ENCODE measurements around the gene TRPM6. TPM values are rescaled to one million over a fixed set of nuclear protein-coding genes. Genes with fewer than 3 reads are reported as not detected.

Gene TRPM6
- total RNA-seq, 1 experiment from 2014 or later, result 0.57 TPM

DNA sequence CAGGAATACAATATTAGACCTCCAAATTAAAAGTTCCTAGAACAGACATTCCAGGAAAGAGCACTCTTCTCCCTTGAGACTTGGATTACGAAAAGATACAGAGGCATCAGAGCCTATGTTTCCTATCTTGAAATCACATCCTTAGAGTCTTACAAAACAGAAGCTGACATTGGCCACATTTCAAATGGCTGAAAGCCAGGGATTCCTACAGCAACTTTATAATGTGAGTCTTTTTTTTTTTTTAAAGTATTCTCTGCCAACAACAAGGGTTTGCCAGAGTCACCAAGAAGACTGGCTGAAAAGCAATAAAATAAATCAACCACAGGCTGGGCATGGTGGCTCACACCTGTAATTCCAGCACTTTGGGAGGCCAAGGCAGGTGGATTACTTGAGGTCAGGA is 63.1 kb downstream of the TRPM6 start:
- no peaks in the 10 kb centered on the region; a peak in 1 of 7 replicates for H3K36me3 Mint-ChIP-seq (ENCODE audit: insufficient read depth in 1 of 3, low read depth in 3 of 3)
- Histone ChIP-seq H3K14ac (ENCODE audit: insufficient read depth, low read length) (no peak overlapping the region), H3K9me3 (ENCODE audit: control insufficient read depth, low read depth, low read length) (no peaks in the 10 kb centered on the region), H2AFZ (ENCODE audit: low read length) (no peak overlapping the region), H3K79me1 (ENCODE audit: insufficient read depth, low read depth, low read length, poor library complexity, severe bottlenecking) (no peaks in the 10 kb centered on the region), H3K56ac (ENCODE audit: insufficient read length, low read depth, low read length) (no peak overlapping the region), H2BK20ac (ENCODE audit: low read depth, low read length, poor library complexity, severe bottlenecking) (peak overlapping the region; percentile 33), H4K5ac (ENCODE audit: insufficient read length, low read depth, low read length) (no peak overlapping the region), H4K20me1 (ENCODE audit: control insufficient read depth, insufficient read depth, insufficient read length) (no peaks in the 10 kb centered on the region), H4K91ac (ENCODE audit: insufficient read length, low read depth, low read length) (no peak overlapping the region), H3T11ph (ENCODE audit: low read length) (no peak overlapping the region), H3K79me2 (ENCODE audit: insufficient read depth, low read length) (no peaks in the 10 kb centered on the region), H3K23me2 (ENCODE audit: insufficient read length, low read depth, low read length, poor library complexity, severe bottlenecking) (no peaks in the 10 kb centered on the region), H2BK120ac (ENCODE audit: low read depth, low read length, poor library complexity, severe bottlenecking) (no peak overlapping the region), H3K4me2 (ENCODE audit: insufficient read depth, insufficient read length, low read length) (no peak overlapping the region), H3K18ac (ENCODE audit: insufficient read length, low read depth, low read length) (no peak overlapping the region), H2BK5ac (ENCODE audit: insufficient read length, low read length) (no peak overlapping the region), H3K27ac (ENCODE audit: insufficient read length, low read depth, low read length) (no peak overlapping the region), H4K8ac (replicated peaks; ENCODE audit: insufficient read length, low read depth, low read length) (no peak overlapping the region), H2BK15ac (ENCODE audit: low read depth, low read length) (no peak overlapping the region), H3K4ac (ENCODE audit: low read depth, low read length) (no peak overlapping the region), H3K23ac (ENCODE audit: insufficient read length, low read depth, low read length) (no peak overlapping the region), H3K4me1 (ENCODE audit: insufficient read depth, low read length) (no peaks in the 10 kb centered on the region), H2AK5ac (ENCODE audit: insufficient read length, low read length) (no peak overlapping the region), H3K9ac (ENCODE audit: extremely low read depth, insufficient read length, low read length) (no peak overlapping the region), H2BK12ac (ENCODE audit: insufficient read length, low read depth, low read length) (no peak overlapping the region), H3K27me3 (ENCODE audit: insufficient read depth, low read length) (no peaks in the 10 kb centered on the region)
- H3K4me1 Mint-ChIP-seq, result peaks cover 9 to 10% of the 10 kb centered on the region in 2 experiments
- H3K27me3 Mint-ChIP-seq (ENCODE audit: low read depth), result no peaks in the 10 kb centered on the region
- no CpG with 5 or more reads among the region's 1 CpG for WGBS (ENCODE audit: extremely low coverage, insufficient read length, low lambda C conversion rate)
- no peak overlapping the region for H3K27ac Mint-ChIP-seq
- DNase-seq, result no peak
- H3K9me3 Mint-ChIP-seq, result no peaks in the 10 kb centered on the region
- TF ChIP-seq, protein P1, sequence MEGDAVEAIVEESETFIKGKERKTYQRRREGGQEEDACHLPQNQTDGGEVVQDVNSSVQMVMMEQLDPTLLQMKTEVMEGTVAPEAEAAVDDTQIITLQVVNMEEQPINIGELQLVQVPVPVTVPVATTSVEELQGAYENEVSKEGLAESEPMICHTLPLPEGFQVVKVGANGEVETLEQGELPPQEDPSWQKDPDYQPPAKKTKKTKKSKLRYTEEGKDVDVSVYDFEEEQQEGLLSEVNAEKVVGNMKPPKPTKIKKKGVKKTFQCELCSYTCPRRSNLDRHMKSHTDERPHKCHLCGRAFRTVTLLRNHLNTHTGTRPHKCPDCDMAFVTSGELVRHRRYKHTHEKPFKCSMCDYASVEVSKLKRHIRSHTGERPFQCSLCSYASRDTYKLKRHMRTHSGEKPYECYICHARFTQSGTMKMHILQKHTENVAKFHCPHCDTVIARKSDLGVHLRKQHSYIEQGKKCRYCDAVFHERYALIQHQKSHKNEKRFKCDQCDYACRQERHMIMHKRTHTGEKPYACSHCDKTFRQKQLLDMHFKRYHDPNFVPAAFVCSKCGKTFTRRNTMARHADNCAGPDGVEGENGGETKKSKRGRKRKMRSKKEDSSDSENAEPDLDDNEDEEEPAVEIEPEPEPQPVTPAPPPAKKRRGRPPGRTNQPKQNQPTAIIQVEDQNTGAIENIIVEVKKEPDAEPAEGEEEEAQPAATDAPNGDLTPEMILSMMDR (conservative IDR thresholded peaks at IDR 0.05), result no peak
- H3K4me3 Mint-ChIP-seq, result no peak overlapping the region

Measured in H9 (cell line).